Esophagus squamous epithelium (tissue), 5 donors: ENCODE data around the gene PLTP. TPM values are rescaled to one million over a fixed set of nuclear protein-coding genes. Genes with fewer than 3 reads are reported as not detected.

ENCODE experiments used
- DNase-seq: peaks from one replicate; lab custom pipeline; 2025; lab: John Stamatoyannopoulos, UW
- H3K27ac ChIP-seq, 4 donors: fragments of 200-600 bp; sonication (generic); one replicate each; pipeline ENCODE4 v1.5.1; 2016 to 2019; ENCODE audit warnings: mild to moderate bottlenecking in 1 of 4
- H3K27me3 ChIP-seq, 4 donors: fragments of 200-600 bp; sonication (generic); 1 replicate in 3 of 4; 2 replicates in 1 of 4; pipeline versions ENCODE4 v1.5.1 to v1.6.0; 2017 to 2021; ENCODE audit warnings: antibody characterized with exemption in 1 of 4
- H3K36me3 ChIP-seq, 3 donors: fragments of 200-600 bp; sonication (generic); one replicate each; pipeline ENCODE4 v1.5.1; 2016 to 2019
- H3K4me1 ChIP-seq, 3 donors: fragments of 200-600 bp; sonication (generic); one replicate each; pipeline ENCODE4 v1.5.1; 2017 to 2019
- H3K4me3 ChIP-seq, 4 donors: fragments of 200-600 bp; sonication (generic); 1 replicate in 3 of 4; 2 replicates in 1 of 4; pipeline ENCODE4 v1.5.1; 2016 to 2019; ENCODE audit warnings: mild to moderate bottlenecking in 2 of 4, moderate library complexity in 1 of 4
- H3K9me3 ChIP-seq, 3 donors: fragments of 200-600 bp; sonication (generic); one replicate each; pipeline ENCODE4 v1.5.1; 2016 to 2019
- POLR2A ChIP-seq, 4 donors: fragments of 450-650 bp; IDR thresholded peaks; one replicate each; pipeline ENCODE4 v1.6.1; 2017; ENCODE audit warnings: antibody characterized with exemption in 4 of 4, mild to moderate bottlenecking in 4 of 4, moderate library complexity in 3 of 4
- WGBS, 2 donors: methylation state at CpG; one replicate each; pipeline ENCODE4 v1.1.5; 2018; 5-methylcytosine and 5-hydroxymethylcytosine counted together
- intact Hi-C: fragments of 100-400 bp; cut with DNase I; formaldehyde crosslinking; loops from one replicate; pipeline ENCODE4 v1.15.0; 2022
- total RNA-seq, 4 donors: library from RNA; depleted of rRNA; stranded (reverse); fragments of >200 nt; gene quantifications; one replicate each; pipeline ENCODE4 v1.1.0, GENCODE V29; 2016
- TF ChIP-seq, protein P1 (sequence below), 6 experiments: fragments of 450-650 bp in 4 of 6; fragments of 200-600 bp in 2 of 6; sonication (generic) in 2 of 6; IDR thresholded peaks; one replicate each; pipeline ENCODE4 v1.5.1; 2016 to 2019; ENCODE audit warnings: antibody characterized with exemption in 6 of 6, mild to moderate bottlenecking in 4 of 6, moderate library complexity in 4 of 6
- donor health status: DM: yes; HTN: yes; CAD: no.

Gene PLTP
- total RNA-seq, 4 donors from 2014 or later: 5.9 to 248 (median 92.6) TPM

- no peaks in the 10 kb centered on the region for H3K9me3 ChIP-seq
- H3K27me3 ChIP-seq: no peaks in the 10 kb centered on the region
- WGBS, 2 donors: 0% methylated on average over 2 to 5 of the region's 36 CpGs
- H3K4me3 ChIP-seq: peak within 1 kb of the TSS; percentile 91 to 95 (median 92)
- H3K27ac ChIP-seq: peak within 1 kb of the TSS; percentile 82 to 90 (median 85)
- peak; percentile 91 for DNase-seq
- intact Hi-C loops: no loop called here
- TF ChIP-seq POLR2A (IDR thresholded peaks at IDR 0.05): peak in 2 of 4 donors; percentile 32 to 75
- TF ChIP-seq, protein P1, sequence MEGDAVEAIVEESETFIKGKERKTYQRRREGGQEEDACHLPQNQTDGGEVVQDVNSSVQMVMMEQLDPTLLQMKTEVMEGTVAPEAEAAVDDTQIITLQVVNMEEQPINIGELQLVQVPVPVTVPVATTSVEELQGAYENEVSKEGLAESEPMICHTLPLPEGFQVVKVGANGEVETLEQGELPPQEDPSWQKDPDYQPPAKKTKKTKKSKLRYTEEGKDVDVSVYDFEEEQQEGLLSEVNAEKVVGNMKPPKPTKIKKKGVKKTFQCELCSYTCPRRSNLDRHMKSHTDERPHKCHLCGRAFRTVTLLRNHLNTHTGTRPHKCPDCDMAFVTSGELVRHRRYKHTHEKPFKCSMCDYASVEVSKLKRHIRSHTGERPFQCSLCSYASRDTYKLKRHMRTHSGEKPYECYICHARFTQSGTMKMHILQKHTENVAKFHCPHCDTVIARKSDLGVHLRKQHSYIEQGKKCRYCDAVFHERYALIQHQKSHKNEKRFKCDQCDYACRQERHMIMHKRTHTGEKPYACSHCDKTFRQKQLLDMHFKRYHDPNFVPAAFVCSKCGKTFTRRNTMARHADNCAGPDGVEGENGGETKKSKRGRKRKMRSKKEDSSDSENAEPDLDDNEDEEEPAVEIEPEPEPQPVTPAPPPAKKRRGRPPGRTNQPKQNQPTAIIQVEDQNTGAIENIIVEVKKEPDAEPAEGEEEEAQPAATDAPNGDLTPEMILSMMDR (IDR thresholded peaks at IDR 0.05): no peak
- H3K36me3 ChIP-seq: peaks cover 0 to 30% (median 0%) of the 10 kb centered on the region in 3 donors
- H3K4me1 ChIP-seq: peaks cover 26 to 46% (median 28%) of the 10 kb centered on the region in 3 donors
These were observed 54.7 kb downstream of the PLTP start, which contains the start of the genes ACOT8 and ZSWIM3 for GRCh38 chr20:45857114-45857881. Gene ACOT8 (minus strand): TSS chr20:45857392. CDS start chr20:45857315, 77 bp downstream. Gene ZSWIM3 (plus strand): TSS chr20:45857614. CDS start chr20:45857826, 212 bp downstream.

- WGBS, 2 donors: 81 to 86% methylated on average over 2 of the region's 2 CpGs
- Histone ChIP-seq H3K9me3 (no peaks in the 10 kb centered on the region), H3K27ac (no peak overlapping the region), H3K36me3 (peaks cover 0 to 68% (median 0%) of the 10 kb centered on the region in 3 donors), H3K4me1 (peaks cover 23 to 41% (median 28%) of the 10 kb centered on the region in 3 donors), H3K4me3 (no peak overlapping the region), H3K27me3 (no peaks in the 10 kb centered on the region)
- DNase-seq: no peak
- TF ChIP-seq, protein P1 (IDR thresholded peaks at IDR 0.05): no peak
- TF ChIP-seq POLR2A (IDR thresholded peaks at IDR 0.05): no peak
- intact Hi-C loops: no loop called here
These were observed 58.5 kb downstream of the PLTP start for GRCh38 chr20:45853484-45853883.

- H3K27ac ChIP-seq: no peak overlapping the region
- no peak for DNase-seq
- H3K4me3 ChIP-seq: no peak overlapping the region
- intact Hi-C loops: no loop called here
- no peaks in the 10 kb centered on the region for H3K9me3 ChIP-seq
- peaks cover 13 to 30% (median 21%) of the 10 kb centered on the region in 3 donors for H3K4me1 ChIP-seq
- no peaks in the 10 kb centered on the region for H3K27me3 ChIP-seq
- peaks cover 0 to 80% (median 0%) of the 10 kb centered on the region in 3 donors for H3K36me3 ChIP-seq
- TF ChIP-seq POLR2A (IDR thresholded peaks at IDR 0.05): no peak
- TF ChIP-seq, protein P1 (IDR thresholded peaks at IDR 0.05): no peak
- 88 to 96% methylated on average over 5 to 6 of the region's 6 CpGs for WGBS, 2 donors
These were observed 59.6 kb downstream of the PLTP start for GRCh38 chr20:45852326-45852725.

DNA sequence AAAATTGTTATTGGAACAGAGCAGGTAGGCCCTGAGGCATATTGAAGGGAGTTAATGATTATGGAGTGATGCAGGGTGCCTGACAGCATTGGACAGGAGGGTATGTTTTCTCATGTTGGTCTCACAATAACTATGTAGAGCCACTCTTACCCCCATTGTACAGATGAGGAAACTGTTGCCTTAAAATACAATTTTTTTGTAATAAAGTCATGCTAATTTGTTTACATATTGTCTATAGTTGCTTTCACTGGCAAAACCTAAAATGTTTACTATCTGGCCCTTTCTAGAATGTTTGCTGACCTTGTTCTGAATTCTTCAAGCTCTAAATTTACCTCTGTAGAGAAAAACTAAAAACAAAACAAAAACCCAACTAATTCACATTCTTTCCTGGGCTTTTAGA lies 60.5 kb downstream of the PLTP start:
- H3K27ac ChIP-seq: no peak overlapping the region
- peaks cover 13 to 25% (median 20%) of the 10 kb centered on the region in 3 donors for H3K4me1 ChIP-seq

More for the DNA sequence above, 60.5 kb downstream of the PLTP start:
- no peak for DNase-seq
- Histone ChIP-seq H3K36me3 (peaks cover 0 to 88% (median 0%) of the 10 kb centered on the region in 3 donors), H3K27me3 (no peaks in the 10 kb centered on the region), H3K4me3 (no peak overlapping the region), H3K9me3 (no peaks in the 10 kb centered on the region)
- TF ChIP-seq POLR2A (IDR thresholded peaks at IDR 0.05): no peak
- TF ChIP-seq, protein P1 (IDR thresholded peaks at IDR 0.05): no peak
- intact Hi-C loops: no loop called here
